GM18511 (cell line): ENCODE data around the gene RAPGEF2.
"Not testable (repeated sequence)": the region's sequence is repeated elsewhere in the genome, so short reads cannot be mapped to it uniquely, and the experiment has no call there.

Experiments
- ATAC-seq: cut with Tn5 transposase; IDR thresholded peaks from one replicate; pipeline ENCODE4 v1.9.1; 2021; ENCODE audit warnings: mild to moderate bottlenecking, moderate library complexity; ENCODE audit not compliant: unreplicated experiment

RAPGEF2 gene

DNA sequence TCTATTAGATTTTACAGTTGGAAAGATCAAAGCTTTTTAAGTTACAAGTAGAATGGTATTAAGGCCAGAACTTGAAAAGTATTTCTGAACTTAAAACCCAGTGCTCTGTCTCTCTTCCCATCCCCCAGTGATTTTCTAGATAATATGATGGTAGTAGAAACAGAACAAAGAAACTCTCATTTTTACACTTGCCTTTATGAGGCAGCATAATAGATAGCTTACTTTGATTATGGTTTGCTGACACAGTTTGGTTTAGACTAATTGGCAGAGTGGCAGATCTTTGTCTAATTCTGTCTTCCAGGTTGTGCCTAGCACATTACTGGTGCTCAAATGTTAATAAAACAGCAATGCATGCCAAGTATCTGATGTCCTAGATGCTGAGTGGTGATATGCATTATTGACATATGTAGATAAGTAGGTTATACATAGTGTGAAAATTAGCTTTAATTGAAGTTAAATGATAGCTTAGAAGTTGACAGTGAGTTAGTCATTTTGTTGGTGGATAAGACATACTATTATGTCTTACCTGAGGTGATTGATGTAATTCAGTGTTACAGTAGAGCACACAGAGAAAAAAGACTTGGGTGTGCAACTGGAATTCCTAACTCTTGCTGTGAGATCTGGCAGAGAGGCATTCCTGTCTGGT lies 4.3 kb upstream of the RAPGEF2 start:
- no peak for ATAC-seq

- ATAC-seq, result no peak
Measured at GRCh38 chr4:159101988-159102621, 774 bp upstream of the RAPGEF2 start.

GRCh38 chr4:159103384-159103990 lies 608 bp downstream of the RAPGEF2 start:
- peak; percentile 31 for ATAC-seq

DNA sequence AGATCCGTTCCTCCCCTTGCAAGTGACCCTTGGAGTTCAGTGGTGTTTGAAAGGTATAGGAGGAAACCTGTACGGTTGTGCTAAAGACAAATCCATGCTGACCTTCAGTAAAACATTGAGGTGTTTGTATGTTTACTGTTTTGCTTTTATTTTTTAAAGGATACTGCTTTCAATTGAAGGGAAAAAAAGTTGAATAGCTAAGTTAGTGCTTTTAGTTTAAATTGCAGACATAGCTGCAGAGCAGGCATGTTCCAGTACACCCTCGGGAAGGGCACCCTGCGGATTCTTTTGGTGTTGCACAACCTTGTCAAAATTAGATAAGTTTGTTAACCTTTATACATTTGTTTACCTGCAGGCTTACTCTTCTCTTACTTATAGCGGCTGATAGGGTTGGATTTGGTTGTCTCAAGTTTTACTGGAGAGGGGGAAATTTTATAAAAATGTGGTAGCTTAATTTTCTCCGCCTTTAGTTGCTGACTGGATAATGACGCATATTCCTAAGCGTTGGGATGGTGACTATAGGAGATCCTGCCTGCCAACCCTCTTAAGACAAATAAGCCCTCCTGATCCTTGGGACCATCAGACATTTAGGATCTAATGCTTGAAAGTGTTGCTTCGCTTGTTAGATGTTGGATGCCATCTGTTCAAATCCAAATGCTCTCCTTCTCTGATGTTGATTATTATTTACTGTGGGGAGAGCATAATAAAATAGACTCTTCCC lies 2.0 kb downstream of the RAPGEF2 start:
- no peak for ATAC-seq

DNA sequence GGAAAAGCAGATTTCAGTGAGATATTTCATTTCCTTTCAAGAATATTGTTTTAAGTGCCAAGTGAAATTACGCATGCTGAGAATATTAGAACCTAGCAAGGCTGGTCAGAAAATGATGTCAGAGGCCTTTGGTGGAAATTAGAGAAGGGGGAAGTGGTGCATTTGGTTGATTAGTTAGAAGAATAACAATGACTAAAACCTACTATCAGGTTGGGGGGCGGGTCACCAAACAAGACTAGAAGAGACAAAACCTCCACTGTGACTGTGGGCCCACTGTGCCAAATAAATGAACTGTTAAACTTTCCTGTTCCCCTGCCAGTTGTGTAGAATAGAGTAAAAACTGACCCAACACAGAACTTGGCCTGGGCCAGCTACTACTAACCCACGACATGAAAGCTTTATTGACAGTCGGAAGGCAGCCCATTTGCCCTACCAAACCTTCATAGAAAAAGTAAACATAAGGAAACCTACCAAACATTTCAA lies 2.9 kb downstream of the RAPGEF2 start:
- peak; percentile 17 for ATAC-seq

DNA sequence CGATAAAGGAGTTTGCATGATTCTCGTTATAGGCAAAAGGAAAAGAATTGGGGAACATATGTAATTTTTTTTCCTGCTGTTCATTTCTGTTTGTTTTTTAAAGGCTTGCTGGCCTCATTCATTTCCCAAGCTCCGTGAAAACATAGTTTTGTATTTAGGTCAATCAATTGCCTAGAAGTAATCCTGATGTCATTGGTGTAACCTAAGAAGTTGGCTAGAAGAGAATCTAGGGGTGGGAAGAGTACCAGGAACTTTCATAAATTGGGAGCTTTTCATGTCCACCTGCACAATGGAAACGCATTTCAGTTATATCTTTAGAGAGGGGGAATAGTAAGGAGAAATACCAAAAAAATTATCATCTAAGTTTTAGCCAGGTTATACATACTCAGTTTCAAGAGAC lies 3.8 kb downstream of the RAPGEF2 start:
- ATAC-seq, result no peak

DNA sequence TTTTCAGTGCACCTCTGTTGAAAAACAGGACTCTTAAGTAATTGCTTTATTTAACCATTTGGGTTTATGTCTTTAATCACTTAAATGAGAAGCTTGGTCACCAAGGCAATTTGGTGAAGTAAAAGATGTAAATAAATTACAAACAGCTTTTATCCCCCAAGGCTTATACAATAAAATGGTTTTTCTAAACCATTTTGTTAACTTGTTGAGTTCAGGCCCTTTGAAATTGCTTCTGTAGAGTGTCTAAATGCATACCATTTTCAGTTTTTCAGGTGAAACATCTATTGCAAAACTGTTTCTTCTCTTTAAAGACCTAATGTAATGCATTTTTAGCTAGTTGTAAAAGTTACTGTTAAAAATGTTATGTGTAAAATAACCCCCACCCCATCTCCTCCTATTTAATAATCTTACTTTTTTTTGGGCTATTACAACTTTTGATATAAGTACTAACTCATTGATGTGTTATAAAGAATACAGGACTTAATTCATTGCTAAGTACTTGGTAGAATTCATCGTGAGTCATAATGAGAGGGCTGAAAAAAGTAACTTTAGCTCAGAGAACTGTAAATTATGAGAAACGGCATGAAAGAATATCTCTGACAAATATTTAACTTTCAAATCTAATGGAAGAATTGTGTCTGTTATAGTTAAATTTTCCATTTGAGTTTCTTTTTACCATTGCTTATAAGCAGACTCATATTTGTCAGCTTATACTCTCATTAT lies 4.5 kb downstream of the RAPGEF2 start:
- ATAC-seq, result no peak

- no peak for ATAC-seq
Measured at GRCh38 chr4:159108124-159108523, 5.2 kb downstream of the RAPGEF2 start.

DNA sequence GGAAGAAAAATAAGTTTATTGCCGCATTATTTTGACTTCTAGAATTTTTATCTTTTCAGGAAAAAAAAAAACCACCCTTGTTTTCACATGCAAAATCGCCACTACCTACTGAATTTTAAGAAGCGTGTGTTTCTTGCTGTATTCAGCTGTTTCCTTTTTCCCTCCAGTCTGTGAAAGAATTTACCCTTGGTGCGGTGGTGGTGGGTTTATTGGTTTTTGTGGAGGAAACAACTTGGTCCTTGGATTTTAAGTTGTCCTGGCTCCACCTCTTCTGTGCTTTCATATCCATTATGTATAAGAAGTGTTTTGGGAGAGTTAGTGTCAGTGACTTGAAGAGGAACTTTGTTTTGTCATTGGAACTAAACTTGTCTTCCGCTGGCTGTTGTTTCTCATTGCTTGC lies 8.1 kb downstream of the RAPGEF2 start:
- ATAC-seq, result no peak

DNA sequence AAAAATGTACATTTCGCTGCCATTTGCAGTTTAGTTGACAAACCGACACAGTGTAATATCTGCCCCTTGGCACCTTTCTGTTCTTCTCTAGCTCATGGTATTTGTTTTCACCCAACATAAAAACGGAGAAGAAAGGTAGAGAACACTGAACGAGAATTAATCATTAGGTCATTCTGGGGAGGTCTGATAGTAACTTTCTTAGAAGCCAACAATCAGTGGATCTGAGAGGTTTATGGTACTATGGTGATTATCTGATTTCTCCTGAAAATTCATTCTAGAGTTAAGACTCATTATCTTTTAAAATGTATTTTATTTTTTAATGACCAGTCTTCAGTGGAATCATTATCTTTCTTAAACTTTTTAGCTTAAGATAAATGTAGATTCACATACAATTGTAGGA lies 8.5 kb downstream of the RAPGEF2 start:
- no peak for ATAC-seq

- ATAC-seq, result not testable (repeated sequence)
Measured at GRCh38 chr4:159113366-159113765, 10.5 kb downstream of the RAPGEF2 start.

DNA sequence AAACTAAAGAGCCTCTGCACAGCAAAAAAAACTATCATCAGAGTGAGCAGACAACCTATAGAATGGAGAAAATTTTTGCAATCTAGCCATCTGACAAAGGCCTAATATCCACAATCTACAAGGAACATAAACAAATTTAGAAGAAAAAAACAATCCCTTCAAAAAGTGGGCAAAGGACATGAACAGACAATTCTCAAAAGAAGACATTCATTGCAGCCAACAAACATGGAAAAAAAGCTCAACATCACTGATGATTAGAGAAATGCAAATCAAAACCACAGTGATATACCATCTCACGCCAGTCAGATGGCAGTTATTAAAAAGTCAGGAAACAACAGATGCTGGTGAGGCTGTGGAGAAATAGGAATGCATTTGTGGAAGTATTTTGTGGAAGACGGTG lies 13.2 kb downstream of the RAPGEF2 start:
- not testable (repeated sequence) for ATAC-seq

DNA sequence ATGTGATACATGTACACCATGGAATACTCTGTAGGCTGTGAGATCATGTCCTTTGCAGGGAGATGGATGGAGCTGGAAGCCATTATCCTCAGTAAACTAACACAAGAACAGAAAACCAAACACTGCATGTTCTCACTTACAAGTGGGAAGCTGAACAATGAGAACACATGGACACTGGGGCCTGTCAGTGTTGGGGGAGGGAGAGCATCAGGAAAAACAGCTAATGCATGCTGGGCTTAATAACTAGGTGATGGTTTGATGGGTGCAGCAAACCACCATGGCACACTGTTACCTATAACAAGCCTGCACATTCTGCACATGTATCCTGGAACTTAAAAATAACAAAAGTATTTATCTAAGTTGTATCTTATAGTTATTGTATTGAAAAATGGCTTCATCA lies 13.8 kb downstream of the RAPGEF2 start:
- ATAC-seq, result not testable (repeated sequence)

DNA sequence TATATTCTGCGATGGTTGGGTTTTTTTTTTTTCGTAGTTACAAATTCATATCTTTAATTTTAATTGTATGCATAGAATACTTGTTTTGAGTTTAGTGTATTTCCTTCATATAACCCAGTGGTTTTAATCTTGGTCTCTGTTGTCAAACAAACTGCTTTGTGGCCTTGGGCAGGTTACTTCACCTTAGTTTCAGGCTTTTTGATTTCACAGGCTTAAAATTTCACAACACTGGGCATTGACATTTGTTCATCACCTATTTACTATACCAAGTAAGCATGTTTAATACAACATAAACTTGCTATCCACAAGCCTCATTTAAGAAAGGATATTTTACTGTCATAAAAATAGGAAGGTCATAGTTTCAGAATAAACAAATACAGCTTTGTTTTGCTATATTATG lies 14.7 kb downstream of the RAPGEF2 start:
- no peak for ATAC-seq

GRCh38 chr4:159117968-159118367 lies 15.1 kb downstream of the RAPGEF2 start:
- ATAC-seq, result no peak

GRCh38 chr4:159121371-159121770 lies 18.5 kb downstream of the RAPGEF2 start:
- ATAC-seq, result no peak

DNA sequence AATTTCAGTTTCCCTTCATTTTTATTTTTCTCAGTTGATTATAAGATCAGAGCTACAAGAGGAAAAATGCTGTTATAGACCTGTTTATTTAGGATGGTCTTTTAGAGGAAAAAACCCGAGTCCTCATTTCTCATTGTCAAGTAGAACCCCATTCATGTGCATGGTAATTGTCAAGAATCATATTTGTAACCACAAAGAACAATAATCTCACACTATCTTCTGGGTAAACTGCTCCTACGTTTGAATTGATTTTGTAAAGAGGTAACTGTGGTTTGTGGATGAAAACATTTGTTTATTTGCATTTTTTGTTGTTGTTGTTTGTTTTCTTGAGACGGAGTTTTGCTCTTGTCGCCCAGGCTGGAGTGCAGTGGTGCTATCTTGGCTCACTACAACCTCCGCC lies 23.8 kb downstream of the RAPGEF2 start:
- no peak for ATAC-seq

GRCh38 chr4:159127745-159128518 lies 25.1 kb downstream of the RAPGEF2 start:
- no peak for ATAC-seq

DNA sequence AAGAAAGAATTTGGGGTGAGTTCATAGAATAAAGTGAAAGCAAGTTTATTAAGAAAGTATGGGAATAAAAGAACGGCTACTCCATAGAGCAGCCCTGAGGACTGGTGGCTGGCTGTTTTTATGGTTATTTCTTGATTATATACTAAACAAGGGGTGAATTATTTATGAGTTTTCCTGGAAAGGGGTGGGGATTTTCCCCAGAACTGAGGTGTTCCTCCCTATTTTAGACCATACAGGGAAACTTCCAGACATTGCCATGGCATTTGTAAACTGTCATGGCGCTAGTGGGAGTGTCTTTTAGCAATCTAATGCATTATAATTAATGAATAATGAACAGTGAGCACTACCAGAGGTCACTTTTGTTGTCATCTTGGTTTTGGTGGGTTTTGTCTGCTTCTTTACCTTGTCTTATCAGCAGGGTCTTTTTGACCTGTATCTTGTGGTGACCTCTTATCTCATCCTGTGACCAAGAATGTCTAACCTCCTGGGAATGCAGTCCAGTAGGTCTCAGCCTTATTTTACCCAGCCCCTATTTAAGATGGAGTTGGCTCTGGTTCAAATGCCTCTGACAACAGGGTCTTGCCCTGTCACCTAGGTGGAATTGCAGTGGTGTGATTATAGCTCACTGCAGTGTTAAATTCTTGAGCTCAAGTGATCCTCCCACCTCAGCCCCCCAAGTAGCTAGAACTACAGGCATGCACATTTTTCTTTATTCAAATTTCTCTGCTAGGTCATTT lies 27.1 kb downstream of the RAPGEF2 start:
- ATAC-seq, result no peak

- ATAC-seq, result no peak
Measured at GRCh38 chr4:159131564-159131963, 28.7 kb downstream of the RAPGEF2 start.
